22Rv1 (cell line): ENCODE results near the gene ADCY6.

Experiments
- H3K27ac ChIP-seq: fragments of 450-650 bp; 2 replicates; pipeline ENCODE4 v1.5.1; 2017
- ZFX ChIP-seq: fragments of 450-650 bp; IDR thresholded peaks from 2 replicates; pipeline ENCODE4 v1.6.1; 2017; ENCODE audit warnings: antibody characterized with exemption, borderline replicate concordance
- TF ChIP-seq, protein P1 (sequence below): fragments of 450-650 bp; IDR thresholded peaks from 2 replicates; pipeline ENCODE4 v1.5.1; 2017; ENCODE audit warnings: mild to moderate bottlenecking

The ADCY6 gene

DNA sequence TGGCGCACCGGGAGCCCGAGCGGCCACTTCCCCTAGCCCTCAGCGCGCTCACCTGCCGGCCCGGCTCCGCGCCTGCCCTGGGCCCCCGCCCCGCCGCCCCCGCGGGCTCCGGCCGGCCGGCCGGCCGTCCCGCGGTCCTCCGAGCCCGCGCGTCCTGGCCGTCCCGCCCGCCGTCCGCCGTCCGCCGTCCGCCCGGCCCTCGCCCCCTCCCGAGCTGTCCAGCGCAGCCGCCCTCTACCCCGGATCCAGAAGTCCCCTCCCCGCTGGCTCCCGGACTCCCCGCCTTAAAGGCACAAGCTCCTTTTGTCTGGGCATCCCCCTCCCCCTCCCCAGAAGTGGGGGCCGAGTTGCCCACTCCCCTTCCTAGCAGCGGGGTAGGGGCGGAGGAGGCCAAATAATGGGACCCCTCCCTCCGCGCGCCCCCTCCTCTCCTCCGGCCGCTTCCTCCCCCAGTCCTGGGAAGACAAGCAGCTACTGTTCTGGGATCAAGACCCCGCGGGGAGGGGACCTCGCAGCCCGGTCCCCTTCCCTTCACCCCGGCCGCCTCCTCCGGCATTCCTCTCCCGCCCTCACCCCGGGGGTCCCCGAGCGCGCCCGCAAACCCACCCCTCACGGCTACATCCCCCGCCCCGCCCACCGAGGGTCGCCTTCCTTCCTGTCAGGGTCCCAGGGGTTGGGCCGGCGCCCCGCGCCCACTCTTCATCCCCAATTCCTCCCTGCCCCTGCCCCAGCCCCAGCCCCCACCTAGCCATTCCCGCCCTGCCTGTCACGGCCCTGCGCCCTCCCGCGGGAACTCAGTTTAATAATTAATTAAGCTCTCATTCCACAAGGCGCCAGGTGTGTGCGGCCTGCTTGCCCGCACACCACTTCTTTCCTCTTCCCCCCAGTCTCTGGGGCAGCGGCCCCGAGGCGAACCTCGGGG, at the start of gene ADCY6:
ADCY6 (minus strand) TSS at position 236 of the 922 bp plus-strand sequence. CDS start 5,655 bp downstream, outside the sequence.
- H3K27ac ChIP-seq, result peak within 1 kb of the TSS; percentile 95

GRCh38 chr12:48838048-48838447, 49.2 kb upstream of the ADCY6 start:
- H3K27ac ChIP-seq, result no peak overlapping the region
- TF ChIP-seq, protein P1, sequence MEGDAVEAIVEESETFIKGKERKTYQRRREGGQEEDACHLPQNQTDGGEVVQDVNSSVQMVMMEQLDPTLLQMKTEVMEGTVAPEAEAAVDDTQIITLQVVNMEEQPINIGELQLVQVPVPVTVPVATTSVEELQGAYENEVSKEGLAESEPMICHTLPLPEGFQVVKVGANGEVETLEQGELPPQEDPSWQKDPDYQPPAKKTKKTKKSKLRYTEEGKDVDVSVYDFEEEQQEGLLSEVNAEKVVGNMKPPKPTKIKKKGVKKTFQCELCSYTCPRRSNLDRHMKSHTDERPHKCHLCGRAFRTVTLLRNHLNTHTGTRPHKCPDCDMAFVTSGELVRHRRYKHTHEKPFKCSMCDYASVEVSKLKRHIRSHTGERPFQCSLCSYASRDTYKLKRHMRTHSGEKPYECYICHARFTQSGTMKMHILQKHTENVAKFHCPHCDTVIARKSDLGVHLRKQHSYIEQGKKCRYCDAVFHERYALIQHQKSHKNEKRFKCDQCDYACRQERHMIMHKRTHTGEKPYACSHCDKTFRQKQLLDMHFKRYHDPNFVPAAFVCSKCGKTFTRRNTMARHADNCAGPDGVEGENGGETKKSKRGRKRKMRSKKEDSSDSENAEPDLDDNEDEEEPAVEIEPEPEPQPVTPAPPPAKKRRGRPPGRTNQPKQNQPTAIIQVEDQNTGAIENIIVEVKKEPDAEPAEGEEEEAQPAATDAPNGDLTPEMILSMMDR, result no peak
- TF ChIP-seq ZFX, result no peak

More for the DNA sequence above, at the start of gene ADCY6:
- TF ChIP-seq, protein P1, result 0 out of 2 replicates have a peak, but pooled peaks have one; percentile 9
- no peak for TF ChIP-seq ZFX

DNA sequence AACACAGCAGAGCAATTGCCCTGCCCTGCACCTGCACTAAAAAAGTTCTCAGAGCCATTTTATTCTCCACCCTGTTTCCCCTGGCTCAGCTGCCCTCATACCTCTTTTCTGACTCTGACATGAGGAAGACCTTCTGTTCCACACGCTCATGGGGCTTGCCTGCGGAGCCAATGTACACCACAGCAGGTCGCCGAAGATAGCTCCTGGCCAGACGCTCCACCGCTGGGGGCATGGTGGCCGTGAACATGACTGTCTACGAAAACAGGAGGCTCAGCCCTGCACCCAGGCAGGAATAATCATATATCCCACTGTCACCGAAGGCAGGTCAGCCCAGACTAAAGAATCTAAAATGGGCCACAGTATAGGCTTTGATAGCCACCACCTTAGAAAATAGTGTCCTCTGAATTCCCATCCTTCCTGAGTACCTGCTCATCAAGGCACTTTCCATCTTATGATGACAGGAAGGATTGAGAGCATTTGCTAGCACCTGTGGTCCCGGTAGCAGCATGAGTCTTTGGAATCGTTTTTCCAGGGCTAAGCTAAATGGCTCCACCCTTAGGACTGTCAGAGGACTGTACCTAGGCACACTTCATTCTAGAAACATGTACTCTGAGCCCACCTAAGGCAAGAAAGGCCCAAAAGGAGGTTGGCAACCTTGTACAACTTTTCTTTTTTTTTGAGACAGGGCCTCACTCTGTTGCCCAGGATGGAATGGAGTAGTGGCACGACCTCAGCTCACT, 43.6 kb upstream of the ADCY6 start:
- H3K27ac ChIP-seq, result no peak overlapping the region
- TF ChIP-seq, protein P1, result no peak
- TF ChIP-seq ZFX, result no peak

GRCh38 chr12:48831257-48831656, 42.4 kb upstream of the ADCY6 start:
- TF ChIP-seq ZFX, result no peak
- TF ChIP-seq, protein P1, result no peak
- H3K27ac ChIP-seq, result peak overlapping the region; percentile 21; the same call in 1 of the 2 replicates

DNA sequence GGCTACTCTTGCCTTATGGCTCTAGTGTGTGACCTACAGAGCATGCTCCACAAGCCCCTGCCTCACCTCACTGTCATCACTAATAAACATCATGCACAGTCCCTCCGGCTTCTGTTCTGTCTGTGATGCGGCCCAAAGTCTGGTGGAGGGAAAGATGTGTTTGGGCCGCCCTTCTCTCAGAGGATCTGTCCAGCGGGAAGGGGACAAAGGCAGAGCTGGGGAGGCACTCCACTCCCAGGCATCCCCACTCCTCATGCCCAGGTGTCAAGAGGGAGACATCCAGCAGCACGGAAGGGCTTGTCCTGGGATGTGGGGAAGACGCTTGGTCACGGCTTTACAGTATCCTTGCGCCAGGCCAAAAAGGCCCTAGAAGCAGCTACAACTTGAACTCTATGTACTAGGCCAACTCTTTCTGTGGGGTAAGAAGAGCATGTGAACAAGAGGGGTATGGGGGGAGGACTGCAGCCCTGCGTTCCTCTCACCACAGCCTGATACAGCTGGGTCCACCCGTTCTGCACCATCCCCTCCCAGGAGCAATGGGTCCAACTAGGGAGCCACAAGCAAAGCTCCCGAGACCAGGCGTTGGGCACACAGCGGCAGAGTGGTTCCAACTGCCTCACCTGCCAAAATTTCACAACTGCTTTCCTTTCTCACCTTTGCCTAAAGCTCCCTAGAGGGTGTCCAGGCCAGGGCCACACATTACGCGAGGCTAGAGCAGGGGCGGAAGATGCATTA, 40.1 kb upstream of the ADCY6 start:
- no peak for TF ChIP-seq ZFX
- TF ChIP-seq, protein P1, result no peak
- H3K27ac ChIP-seq, result peak overlapping the region; percentile 18; the same call in 1 of the 2 replicates

DNA sequence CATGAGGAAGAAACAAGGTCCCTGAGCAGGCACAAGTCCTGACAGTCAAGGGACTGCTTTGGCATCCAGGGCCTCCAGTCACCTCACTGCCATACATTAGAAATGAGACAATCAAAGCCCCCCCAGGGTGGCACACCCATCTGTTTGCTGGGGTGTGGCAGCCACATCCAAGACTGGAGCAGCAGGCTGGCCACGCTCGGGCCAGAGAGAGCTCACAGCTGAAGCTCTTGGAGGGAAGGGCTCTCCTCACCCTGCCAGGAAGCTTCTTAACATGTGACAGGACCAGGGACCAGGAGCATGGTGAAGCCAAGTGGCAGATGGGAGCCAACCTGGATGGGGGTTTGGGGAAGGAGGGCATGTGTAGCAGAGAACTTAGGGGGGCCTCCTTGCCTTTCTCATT, 39.4 kb upstream of the ADCY6 start:
- H3K27ac ChIP-seq, result peak overlapping the region; percentile 18; the same call in 1 of the 2 replicates
- TF ChIP-seq, protein P1, result no peak
- no peak for TF ChIP-seq ZFX
